NCI-H1694 (cell line): ENCODE data around the gene JCAD.
A peak's percentile ranks its signal among the peaks of the same experiment; 100 is the strongest.
"Not testable (repeated sequence)": the region's sequence is repeated elsewhere in the genome, so short reads cannot be mapped to it uniquely, and the experiment has no call there.

ENCODE experiments used
- DNase-seq: peaks from one replicate; lab custom pipeline; 2025; lab: John Stamatoyannopoulos, UW

Gene JCAD

GRCh38 chr10:30059209-30060107 is at the start of gene JCAD:
Gene JCAD (minus strand): TSS chr10:30059586. CDS start chr10:30047812, 11,774 bp downstream.
- DNase-seq, result peak; percentile 18

- no peak for DNase-seq
Observed at GRCh38 chr10:30106987-30107386, 47.6 kb upstream of the JCAD start.

GRCh38 chr10:30103595-30104320 is 44.4 kb upstream of the JCAD start:
- no peak for DNase-seq

- not testable (repeated sequence) for DNase-seq
Observed at GRCh38 chr10:30099706-30100105, 40.3 kb upstream of the JCAD start.

GRCh38 chr10:30099101-30099500 is 39.7 kb upstream of the JCAD start:
- no peak for DNase-seq

- no peak for DNase-seq
Observed at GRCh38 chr10:30098629-30099028, 39.2 kb upstream of the JCAD start.

- DNase-seq, result no peak
Observed at GRCh38 chr10:30096564-30096963, 37.2 kb upstream of the JCAD start.

GRCh38 chr10:30095631-30096422 is 36.4 kb upstream of the JCAD start:
- DNase-seq, result no peak

GRCh38 chr10:30094601-30095000 is 35.2 kb upstream of the JCAD start:
- DNase-seq, result no peak

GRCh38 chr10:30093303-30093950 is 34.0 kb upstream of the JCAD start:
- no peak for DNase-seq

GRCh38 chr10:30092151-30092790 is 32.9 kb upstream of the JCAD start:
- DNase-seq, result no peak

GRCh38 chr10:30091136-30091535 is 31.8 kb upstream of the JCAD start:
- no peak for DNase-seq

GRCh38 chr10:30088178-30088577 is 28.8 kb upstream of the JCAD start:
- DNase-seq, result no peak

- DNase-seq, result no peak
Observed at GRCh38 chr10:30083934-30084333, 24.5 kb upstream of the JCAD start.

- no peak for DNase-seq
Observed at GRCh38 chr10:30081182-30081581, 21.8 kb upstream of the JCAD start.

- DNase-seq, result no peak
Observed at GRCh38 chr10:30080161-30080560, 20.8 kb upstream of the JCAD start.

GRCh38 chr10:30079408-30079807 is 20.0 kb upstream of the JCAD start:
- no peak for DNase-seq

GRCh38 chr10:30075481-30075880 is 16.1 kb upstream of the JCAD start:
- no peak for DNase-seq

- no peak for DNase-seq
Observed at GRCh38 chr10:30074933-30075332, 15.5 kb upstream of the JCAD start.

GRCh38 chr10:30074090-30074489 is 14.7 kb upstream of the JCAD start:
- DNase-seq, result no peak

- no peak for DNase-seq
Observed at GRCh38 chr10:30073767-30074060, 14.3 kb upstream of the JCAD start.
